HEK293T (cell line): ENCODE results near the gene IL10.

Experiments
- CTCF ChIA-PET: fragments of 350-600 bp; formaldehyde crosslinking; extraction: SDS; loops from one replicate; lab custom pipeline; 2021; ENCODE audit warnings: antibody characterized with exemption, inconsistent platforms; lab: Yijun Ruan, JAX
- POLR2A ChIA-PET: fragments of 350-600 bp; formaldehyde crosslinking; extraction: SDS; loops from one replicate; lab custom pipeline; 2020; ENCODE audit warnings: antibody characterized with exemption, inconsistent platforms; lab: Yijun Ruan, JAX
- DNase-seq: peaks from one replicate; pipeline ENCODE4 v3.0.0; 2012; ENCODE audit warnings: mixed read lengths; ENCODE audit errors: extremely low spot score
- BHLHE40 ChIP-seq: fragments of 450-650 bp; IDR thresholded peaks from 2 replicates; pipeline ENCODE4 v1.6.1; 2016; ENCODE audit warnings: mild to moderate bottlenecking, moderate library complexity, borderline replicate concordance
- ELF4 ChIP-seq: fragments of 450-650 bp; IDR thresholded peaks from 2 replicates; pipeline ENCODE4 v1.6.1; 2017; ENCODE audit warnings: antibody characterized with exemption
- FOXA1 ChIP-seq: fragments of 450-650 bp; IDR thresholded peaks from 2 replicates; pipeline ENCODE4 v1.6.1; 2016; ENCODE audit warnings: mild to moderate bottlenecking
- FOXM1 ChIP-seq: fragments of 450-650 bp; IDR thresholded peaks from 2 replicates; pipeline ENCODE4 v1.6.1; 2017; ENCODE audit warnings: mild to moderate bottlenecking, borderline replicate concordance
- HDGF ChIP-seq: fragments of 450-650 bp; IDR thresholded peaks from 2 replicates; pipeline ENCODE4 v1.6.1; 2017; ENCODE audit warnings: antibody characterized with exemption, borderline replicate concordance
- L3MBTL2 ChIP-seq: fragments of 450-650 bp; conservative IDR thresholded peaks from 2 replicates; pipeline ENCODE4 v1.6.1; 2016; ENCODE audit warnings: mild to moderate bottlenecking
- LEF1 ChIP-seq: fragments of 450-650 bp; IDR thresholded peaks from 2 replicates; pipeline ENCODE4 v1.6.1; 2017; ENCODE audit warnings: mild to moderate bottlenecking, borderline replicate concordance
- NFRKB ChIP-seq: fragments of 450-650 bp; IDR thresholded peaks from 2 replicates; pipeline ENCODE4 v1.6.1; 2016; ENCODE audit warnings: mild to moderate bottlenecking, moderate library complexity
- PKNOX1 ChIP-seq: fragments of 450-650 bp; IDR thresholded peaks from 2 replicates; pipeline ENCODE4 v1.6.1; 2016
- SUZ12 ChIP-seq: fragments of 450-650 bp; IDR thresholded peaks from 2 replicates; pipeline ENCODE4 v1.6.1; 2016; ENCODE audit warnings: mild to moderate bottlenecking
- TARDBP ChIP-seq: fragments of 450-650 bp; IDR thresholded peaks from 2 replicates; pipeline ENCODE4 v1.6.1; 2016

IL10 gene

GRCh38 chr1:206717674-206717989 is 54.7 kb downstream of the IL10 start:
- no peak for TF ChIP-seq FOXM1
- no peak for TF ChIP-seq SUZ12
- TF ChIP-seq TARDBP: no peak
- no peak for TF ChIP-seq L3MBTL2
- no peak for TF ChIP-seq FOXA1
- TF ChIP-seq ELF4: no peak
- TF ChIP-seq PKNOX1: no peak
- no peak for TF ChIP-seq HDGF
- TF ChIP-seq LEF1: no peak
- TF ChIP-seq NFRKB: no peak
- no peak for TF ChIP-seq BHLHE40
- ChIA-PET POLR2A (no interaction called here), CTCF (interaction anchor here (0.6 kb wide), 1 partner anchor 8 kb away, joined by 3 read pairs; no protein-coding TSS in a partner anchor)
- DNase-seq: no peak
